Neural cell (in vitro differentiated cells): ENCODE data around the gene RCHY1. TPM values are rescaled to one million over a fixed set of nuclear protein-coding genes. Genes with fewer than 3 reads are reported as not detected.
"Not testable (repeated sequence)": the region's sequence is repeated elsewhere in the genome, so short reads cannot be mapped to it uniquely, and the experiment has no call there.

Source experiments
- H2AFZ ChIP-seq: fragments of 200-600, 300-800 bp; sonication (generic), shearing (Covaris generic); 2 replicates; pipeline ENCODE4 v1.6.0; 2014; ENCODE audit warnings: low read depth, mild to moderate bottlenecking, antibody characterized with exemption, low read length, moderate library complexity
- H3F3A ChIP-seq: fragments of 200-600 bp; shearing (Covaris generic); 2 replicates; pipeline ENCODE4 v1.6.1; 2016; ENCODE audit warnings: mild to moderate bottlenecking, moderate library complexity, mixed read lengths, antibody characterized with exemption, low read length; ENCODE audit not compliant: insufficient read depth, poor library complexity, severe bottlenecking
- H3K27ac ChIP-seq: fragments of 200-600, 300-800 bp; sonication (generic), shearing (Covaris generic); 2 replicates; pipeline ENCODE4 v1.5.1; 2014; ENCODE audit warnings: mild to moderate bottlenecking, low read length, moderate library complexity
- H3K27me3 ChIP-seq: fragments of 300-800, 200-600 bp; sonication (generic), shearing (Covaris generic); 2 replicates; pipeline ENCODE4 v1.6.0; 2014; ENCODE audit warnings: mild to moderate bottlenecking, low read depth, low read length, moderate library complexity; ENCODE audit not compliant: insufficient read depth
- H3K36me3 ChIP-seq: fragments of 300-800, 200-600 bp; sonication (generic), shearing (Covaris generic); 2 replicates; pipeline ENCODE4 v1.5.1; 2014; ENCODE audit warnings: mild to moderate bottlenecking, antibody characterized with exemption, low read length, moderate library complexity; ENCODE audit not compliant: insufficient read depth
- H3K4me2 ChIP-seq: fragments of 300-800, 200-600 bp; sonication (generic), shearing (Covaris generic); 2 replicates; pipeline ENCODE4 v1.6.0; 2014; ENCODE audit warnings: mild to moderate bottlenecking, low read length
- H3K4me3 ChIP-seq: fragments of 300-800, 200-600 bp; sonication (generic), shearing (Covaris generic); 2 replicates; pipeline ENCODE4 v1.5.1; 2014; ENCODE audit warnings: mild to moderate bottlenecking, low read length, moderate library complexity
- H3K79me2 ChIP-seq: fragments of 200-600 bp; shearing (Covaris generic); replicated peaks from 2 replicates; pipeline ENCODE4 v1.6.0; 2014; ENCODE audit warnings: mild to moderate bottlenecking, low read length, moderate library complexity; ENCODE audit not compliant: insufficient read depth
- H3K9ac ChIP-seq: fragments of 300-800, 200-600 bp; sonication (generic), shearing (Covaris generic); 2 replicates; pipeline ENCODE4 v1.6.1; 2016; ENCODE audit warnings: mild to moderate bottlenecking, low read length, mixed read lengths
- H3K9me2 ChIP-seq: fragments of 200-600 bp; shearing (Covaris generic); 2 replicates; pipeline ENCODE4 v1.6.1; 2016; ENCODE audit warnings: mild to moderate bottlenecking, low read length, mixed read lengths; ENCODE audit not compliant: insufficient read depth
- H3K9me3 ChIP-seq: fragments of 200-600, 300-800 bp; sonication (generic), shearing (Covaris generic); 2 replicates; pipeline ENCODE4 v1.6.1; 2016; ENCODE audit warnings: mild to moderate bottlenecking, mixed run types, low read length, moderate library complexity, mixed read lengths
- H4K20me1 ChIP-seq: fragments of 200-600 bp; shearing (Covaris generic); 2 replicates; pipeline ENCODE4 v1.6.1; 2016; ENCODE audit warnings: mild to moderate bottlenecking, mixed run types; ENCODE audit not compliant: insufficient read depth
- EP300 ChIP-seq: fragments of 450-650 bp; conservative IDR thresholded peaks from 2 replicates; pipeline ENCODE4 v1.6.1; 2014; ENCODE audit warnings: antibody characterized with exemption, mild to moderate bottlenecking, moderate library complexity; ENCODE audit not compliant: poor library complexity, severe bottlenecking
- EZH2 ChIP-seq: fragments of 200-600, 300-800 bp; shearing (Covaris generic), sonication (generic); IDR thresholded peaks from 2 replicates; pipeline ENCODE4 v1.6.1; 2014; ENCODE audit warnings: antibody characterized with exemption, low read length, borderline replicate concordance, mild to moderate bottlenecking; ENCODE audit not compliant: insufficient read depth, poor library complexity, severe bottlenecking
- MXI1 ChIP-seq: fragments of 450-650 bp; conservative IDR thresholded peaks from 2 replicates; pipeline ENCODE4 v1.6.1; 2014; ENCODE audit warnings: antibody characterized with exemption, mild to moderate bottlenecking; ENCODE audit not compliant: poor library complexity, severe bottlenecking
- POLR2AphosphoS5 ChIP-seq: IDR thresholded peaks from 2 replicates; pipeline ENCODE4 v1.6.1; 2012
- RAD21 ChIP-seq: fragments of 450-650 bp; conservative IDR thresholded peaks from 2 replicates; pipeline ENCODE4 v1.6.1; 2014; ENCODE audit warnings: antibody characterized with exemption, mild to moderate bottlenecking, moderate library complexity
- SMC3 ChIP-seq: fragments of 450-650 bp; conservative IDR thresholded peaks from 2 replicates; pipeline ENCODE4 v1.6.1; 2014; ENCODE audit warnings: antibody characterized with exemption, mild to moderate bottlenecking, moderate library complexity; ENCODE audit not compliant: poor library complexity
- TAF1 ChIP-seq: IDR thresholded peaks from 2 replicates; pipeline ENCODE4 v1.6.1; 2012; ENCODE audit warnings: low read depth
- polyA plus RNA-seq: library from polyadenylated mRNA; depleted of rRNA; stranded (reverse); fragments of >200 nt; gene quantifications from 2 replicates; pipeline ENCODE4 v1.2.3, GENCODE V29; 2014
- TF ChIP-seq, protein P1 (sequence below): IDR thresholded peaks from 2 replicates; pipeline ENCODE4 v1.6.1; 2012; ENCODE audit warnings: borderline replicate concordance
- TF ChIP-seq, protein P2 (sequence below): fragments of 450-650 bp; IDR thresholded peaks from 2 replicates; pipeline ENCODE4 v1.5.1; 2014; ENCODE audit warnings: antibody characterized with exemption, mild to moderate bottlenecking, moderate library complexity; ENCODE audit not compliant: poor library complexity, severe bottlenecking

Gene RCHY1
- polyA plus RNA-seq, 1 donor from 2014 or later: 70.6 TPM

DNA sequence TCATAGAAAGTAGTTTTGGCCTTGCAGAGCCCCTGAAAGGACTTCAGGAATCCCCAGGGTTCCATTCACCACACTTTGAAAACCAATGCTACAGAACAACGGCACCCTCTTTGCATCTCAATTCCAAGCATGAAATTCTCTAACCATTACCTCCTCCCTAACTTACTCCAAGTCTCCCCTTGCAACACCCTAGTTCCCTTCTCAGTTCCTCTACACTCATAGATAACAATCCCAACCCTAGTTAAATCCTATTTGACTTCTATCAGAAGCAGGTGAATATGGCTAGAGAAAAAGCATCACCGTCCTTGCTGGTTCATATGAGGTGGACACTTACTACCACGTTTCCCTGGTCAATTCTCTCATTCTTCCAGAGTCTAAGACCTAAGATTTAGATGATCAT is 2.4 kb downstream of the RCHY1 start:
- TF ChIP-seq EP300: no peak
- peak overlapping the region; percentile 79 for H3K4me3 ChIP-seq
- peak overlapping the region; percentile 8 for H3K9ac ChIP-seq
- H3F3A ChIP-seq: peaks cover 9% of the 10 kb centered on the region
- no peaks in the 10 kb centered on the region for H3K9me3 ChIP-seq
- peaks cover 57% of the 10 kb centered on the region for H3K79me2 ChIP-seq
- H2AFZ ChIP-seq: no peak overlapping the region
- no peaks in the 10 kb centered on the region for H3K36me3 ChIP-seq
- no peaks in the 10 kb centered on the region for H3K27me3 ChIP-seq
- no peak overlapping the region for H3K27ac ChIP-seq
- no peaks in the 10 kb centered on the region for H3K9me2 ChIP-seq
- no peaks in the 10 kb centered on the region for H4K20me1 ChIP-seq
- peak overlapping the region; percentile 47 for H3K4me2 ChIP-seq

DNA sequence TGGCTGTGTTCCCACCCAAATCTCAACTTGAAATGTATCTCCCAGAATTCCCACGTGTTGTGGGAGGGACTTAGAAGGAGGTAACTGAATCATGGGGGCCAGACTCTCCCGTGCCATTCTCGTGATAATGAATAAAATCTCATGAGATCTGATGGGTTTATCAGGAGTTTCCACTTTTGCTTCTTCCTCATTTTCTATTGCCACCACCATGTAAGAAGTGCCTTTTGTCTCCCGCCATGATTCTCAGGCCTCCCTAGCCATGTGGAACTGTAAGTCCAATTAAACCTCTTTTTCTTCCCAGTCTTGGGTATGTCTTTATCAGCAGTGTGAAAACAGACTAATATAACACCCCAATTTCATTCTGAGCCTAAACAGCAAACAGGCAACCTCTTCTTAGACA is 4.6 kb downstream of the RCHY1 start:
- not testable (repeated sequence) for H3K27me3 ChIP-seq, H3K9ac ChIP-seq, H2AFZ ChIP-seq, H3K27ac ChIP-seq, H3F3A ChIP-seq, H4K20me1 ChIP-seq, H3K36me3 ChIP-seq, H3K9me3 ChIP-seq, H3K9me2 ChIP-seq, H3K4me2 ChIP-seq
- Histone ChIP-seq H3K4me3 (peak overlapping the region; percentile 39), H3K79me2 (peaks cover 55% of the 10 kb centered on the region)

DNA sequence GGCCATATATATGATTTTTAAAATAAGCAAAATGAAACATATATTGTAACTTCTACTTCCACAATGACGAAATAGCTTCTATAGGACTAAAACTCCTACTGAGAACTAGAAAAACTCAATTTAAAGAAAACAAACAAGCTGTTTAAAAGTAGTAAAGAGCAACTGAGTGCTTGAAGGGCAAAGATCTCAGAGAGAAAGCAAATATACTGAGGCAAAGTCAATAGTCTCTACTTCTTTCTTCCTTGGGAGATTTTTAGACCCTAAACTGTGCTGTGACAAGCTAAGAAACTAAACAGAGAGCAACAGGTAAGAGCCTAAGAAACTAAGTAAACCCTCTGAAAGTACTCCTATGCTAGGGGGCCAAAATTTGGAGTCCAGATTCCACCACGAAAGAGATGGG is 8.6 kb downstream of the RCHY1 start:
- Histone ChIP-seq H3K9me2 (no peaks in the 10 kb centered on the region), H3K36me3 (peaks cover 7% of the 10 kb centered on the region), H2AFZ (no peak overlapping the region), H3K27ac (no peak overlapping the region), H3F3A (no peaks in the 10 kb centered on the region), H3K9ac (no peak overlapping the region), H3K9me3 (no peaks in the 10 kb centered on the region), H3K4me3 (no peak overlapping the region), H3K79me2 (peaks cover 21% of the 10 kb centered on the region), H4K20me1 (no peaks in the 10 kb centered on the region), H3K27me3 (no peaks in the 10 kb centered on the region), H3K4me2 (no peak overlapping the region)
- TF ChIP-seq TAF1 (no peak), MXI1 (no peak), SMC3 (no peak), EP300 (no peak), POLR2AphosphoS5 (no peak), RAD21 (no peak), EZH2 (no peak)
- TF ChIP-seq, protein P1, sequence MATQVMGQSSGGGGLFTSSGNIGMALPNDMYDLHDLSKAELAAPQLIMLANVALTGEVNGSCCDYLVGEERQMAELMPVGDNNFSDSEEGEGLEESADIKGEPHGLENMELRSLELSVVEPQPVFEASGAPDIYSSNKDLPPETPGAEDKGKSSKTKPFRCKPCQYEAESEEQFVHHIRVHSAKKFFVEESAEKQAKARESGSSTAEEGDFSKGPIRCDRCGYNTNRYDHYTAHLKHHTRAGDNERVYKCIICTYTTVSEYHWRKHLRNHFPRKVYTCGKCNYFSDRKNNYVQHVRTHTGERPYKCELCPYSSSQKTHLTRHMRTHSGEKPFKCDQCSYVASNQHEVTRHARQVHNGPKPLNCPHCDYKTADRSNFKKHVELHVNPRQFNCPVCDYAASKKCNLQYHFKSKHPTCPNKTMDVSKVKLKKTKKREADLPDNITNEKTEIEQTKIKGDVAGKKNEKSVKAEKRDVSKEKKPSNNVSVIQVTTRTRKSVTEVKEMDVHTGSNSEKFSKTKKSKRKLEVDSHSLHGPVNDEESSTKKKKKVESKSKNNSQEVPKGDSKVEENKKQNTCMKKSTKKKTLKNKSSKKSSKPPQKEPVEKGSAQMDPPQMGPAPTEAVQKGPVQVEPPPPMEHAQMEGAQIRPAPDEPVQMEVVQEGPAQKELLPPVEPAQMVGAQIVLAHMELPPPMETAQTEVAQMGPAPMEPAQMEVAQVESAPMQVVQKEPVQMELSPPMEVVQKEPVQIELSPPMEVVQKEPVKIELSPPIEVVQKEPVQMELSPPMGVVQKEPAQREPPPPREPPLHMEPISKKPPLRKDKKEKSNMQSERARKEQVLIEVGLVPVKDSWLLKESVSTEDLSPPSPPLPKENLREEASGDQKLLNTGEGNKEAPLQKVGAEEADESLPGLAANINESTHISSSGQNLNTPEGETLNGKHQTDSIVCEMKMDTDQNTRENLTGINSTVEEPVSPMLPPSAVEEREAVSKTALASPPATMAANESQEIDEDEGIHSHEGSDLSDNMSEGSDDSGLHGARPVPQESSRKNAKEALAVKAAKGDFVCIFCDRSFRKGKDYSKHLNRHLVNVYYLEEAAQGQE: no peak
- TF ChIP-seq, protein P2, sequence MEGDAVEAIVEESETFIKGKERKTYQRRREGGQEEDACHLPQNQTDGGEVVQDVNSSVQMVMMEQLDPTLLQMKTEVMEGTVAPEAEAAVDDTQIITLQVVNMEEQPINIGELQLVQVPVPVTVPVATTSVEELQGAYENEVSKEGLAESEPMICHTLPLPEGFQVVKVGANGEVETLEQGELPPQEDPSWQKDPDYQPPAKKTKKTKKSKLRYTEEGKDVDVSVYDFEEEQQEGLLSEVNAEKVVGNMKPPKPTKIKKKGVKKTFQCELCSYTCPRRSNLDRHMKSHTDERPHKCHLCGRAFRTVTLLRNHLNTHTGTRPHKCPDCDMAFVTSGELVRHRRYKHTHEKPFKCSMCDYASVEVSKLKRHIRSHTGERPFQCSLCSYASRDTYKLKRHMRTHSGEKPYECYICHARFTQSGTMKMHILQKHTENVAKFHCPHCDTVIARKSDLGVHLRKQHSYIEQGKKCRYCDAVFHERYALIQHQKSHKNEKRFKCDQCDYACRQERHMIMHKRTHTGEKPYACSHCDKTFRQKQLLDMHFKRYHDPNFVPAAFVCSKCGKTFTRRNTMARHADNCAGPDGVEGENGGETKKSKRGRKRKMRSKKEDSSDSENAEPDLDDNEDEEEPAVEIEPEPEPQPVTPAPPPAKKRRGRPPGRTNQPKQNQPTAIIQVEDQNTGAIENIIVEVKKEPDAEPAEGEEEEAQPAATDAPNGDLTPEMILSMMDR: no peak
